Measurements from ENCODE around the gene HDAC10. TPM values are rescaled to one million over a fixed set of nuclear protein-coding genes. Genes with fewer than 3 reads are reported as not detected.
"Not testable (repeated sequence)": the region's sequence is repeated elsewhere in the genome, so short reads cannot be mapped to it uniquely, and the experiment has no call there.

The HDAC10 gene
- total RNA-seq, 4 donors from 2014 or later, result 31.4 to 42.7 (median 32.5) TPM

- no peaks in the 10 kb centered on the region for H3K27me3 ChIP-seq
- TF ChIP-seq POLR2A (IDR thresholded peaks at IDR 0.05) (no peak), CTCF (IDR thresholded peaks at IDR 0.05) (no peak)
- H3K9me3 ChIP-seq, result no peaks in the 10 kb centered on the region
- peaks cover 0 to 9% of the 10 kb centered on the region in 2 donors for H3K4me1 ChIP-seq
- intact Hi-C loops (cut with DNase I), result loop anchor here (5.0 kb wide), 2 partner anchors 35 to 50 kb away; partner anchors contain the start of gene DENND6B
- WGBS, 2 donors, result 90 to 94% methylated on average over 17 to 21 of the region's 25 CpGs
- no peak overlapping the region for H3K4me3 ChIP-seq (replicated peaks in 1 of 3)
- H3K27ac ChIP-seq, result no peak overlapping the region
- DNase-seq, result no peak
- H3K36me3 ChIP-seq, result peaks cover 76 to 79% of the 10 kb centered on the region in 2 donors
Observed at GRCh38 chr22:50277761-50278160, 26.7 kb upstream of the HDAC10 start.

GRCh38 chr22:50276143-50276542 lies 25.1 kb upstream of the HDAC10 start:
- 69 to 86% methylated on average over 11 to 23 of the region's 25 CpGs for WGBS, 2 donors
- Histone ChIP-seq H3K4me1 (peaks cover 10 to 12% of the 10 kb centered on the region in 2 donors), H3K27ac (no peak overlapping the region), H3K36me3 (peaks cover 60 to 62% of the 10 kb centered on the region in 2 donors), H3K27me3 (no peaks in the 10 kb centered on the region), H3K9me3 (no peaks in the 10 kb centered on the region), H3K4me3 (replicated peaks in 1 of 3) (no peak overlapping the region)
- DNase-seq, result peak; percentile 48 to 49
- peak in 2 of 6 experiments; percentile 27 to 50 for TF ChIP-seq CTCF (IDR thresholded peaks at IDR 0.05)
- no peak for TF ChIP-seq POLR2A (IDR thresholded peaks at IDR 0.05)
- intact Hi-C loops (cut with DNase I), result loop anchor here (5.0 kb wide), 2 partner anchors 36 to 51 kb away; partner anchors contain the start of gene DENND6B

GRCh38 chr22:50275181-50276055 lies 24.4 kb upstream of the HDAC10 start:
- Histone ChIP-seq H3K9me3 (no peaks in the 10 kb centered on the region), H3K36me3 (peaks cover 53 to 55% of the 10 kb centered on the region in 2 donors), H3K4me3 (replicated peaks in 1 of 3) (no peak overlapping the region), H3K4me1 (peaks cover 17 to 19% of the 10 kb centered on the region in 2 donors), H3K27ac (no peak overlapping the region), H3K27me3 (no peaks in the 10 kb centered on the region)
- DNase-seq, result no peak
- TF ChIP-seq CTCF (IDR thresholded peaks at IDR 0.05) (no peak), POLR2A (IDR thresholded peaks at IDR 0.05) (no peak)
- intact Hi-C loops (cut with DNase I), result loop anchor here (5.0 kb wide), 2 partner anchors 37 to 52 kb away; partner anchors contain the start of gene DENND6B
- 90 to 94% methylated on average over 23 to 30 of the region's 43 CpGs for WGBS, 2 donors

- Histone ChIP-seq H3K9me3 (no peaks in the 10 kb centered on the region), H3K36me3 (peaks cover 46 to 49% of the 10 kb centered on the region in 2 donors), H3K27me3 (no peaks in the 10 kb centered on the region), H3K4me3 (replicated peaks in 1 of 3) (no peak overlapping the region), H3K27ac (no peak overlapping the region), H3K4me1 (peaks cover 20 to 23% of the 10 kb centered on the region in 2 donors)
- intact Hi-C loops (cut with DNase I), result loop anchor here (5.0 kb wide), 2 partner anchors 38 to 53 kb away; partner anchors contain the start of gene DENND6B
- no peak for TF ChIP-seq POLR2A (IDR thresholded peaks at IDR 0.05)
- TF ChIP-seq CTCF (IDR thresholded peaks at IDR 0.05), result no peak
- no peak for DNase-seq
- WGBS, 2 donors, result 69 to 91% methylated on average over 5 to 7 of the region's 7 CpGs
Observed at GRCh38 chr22:50274771-50275170, 23.7 kb upstream of the HDAC10 start.

- DNase-seq, result peak; percentile 71 to 73
Observed at GRCh38 chr22:50274311-50274710, 23.2 kb upstream of the HDAC10 start.

GRCh38 chr22:50273781-50274180 lies 22.7 kb upstream of the HDAC10 start:
- WGBS, 2 donors, result 90% methylated on average over 10 of the region's 10 CpGs
- DNase-seq; intact Hi-C loops (cut with DNase I); H3K4me3 ChIP-seq (replicated peaks in 1 of 3); H3K27me3 ChIP-seq; H3K9me3 ChIP-seq; H3K27ac ChIP-seq: not testable (repeated sequence)
- Histone ChIP-seq H3K36me3 (peaks cover 38 to 39% of the 10 kb centered on the region in 2 donors), H3K4me1 (peaks cover 30 to 33% of the 10 kb centered on the region in 2 donors)

More at GRCh38 chr22:50274311-50274710, 23.2 kb upstream of the HDAC10 start:
- WGBS, 2 donors, result 28 to 45% methylated on average over 7 of the region's 7 CpGs
- intact Hi-C loops (cut with DNase I), result no loop called here
- Histone ChIP-seq H3K27me3 (no peaks in the 10 kb centered on the region), H3K4me1 (peaks cover 25 to 28% of the 10 kb centered on the region in 2 donors), H3K9me3 (no peaks in the 10 kb centered on the region), H3K27ac (no peak overlapping the region), H3K4me3 (replicated peaks in 1 of 3) (no peak overlapping the region), H3K36me3 (peaks cover 42 to 44% of the 10 kb centered on the region in 2 donors)
- TF ChIP-seq POLR2A (IDR thresholded peaks at IDR 0.05) (no peak), CTCF (IDR thresholded peaks at IDR 0.05) (peak in 3 of 6 experiments; percentile 24 to 31 (median 31))

- Histone ChIP-seq H3K36me3 (peaks cover 34 to 35% of the 10 kb centered on the region in 2 donors), H3K4me1 (peaks cover 35 to 37% of the 10 kb centered on the region in 2 donors)
- H3K27ac ChIP-seq; intact Hi-C loops (cut with DNase I); H3K9me3 ChIP-seq; H3K27me3 ChIP-seq; H3K4me3 ChIP-seq (replicated peaks in 1 of 3); DNase-seq: not testable (repeated sequence)
- 57 to 79% methylated on average over 6 to 11 of the region's 11 CpGs for WGBS, 2 donors
Observed at GRCh38 chr22:50273352-50273751, 22.3 kb upstream of the HDAC10 start.

Measured in thyroid gland (tissue), 4 donors.